HCT116 (cell line): Measurements from ENCODE around the gene FAM98B. TPM values are rescaled to one million over a fixed set of nuclear protein-coding genes. Genes with fewer than 3 reads are reported as not detected.
"Not testable (repeated sequence)": the region's sequence is repeated elsewhere in the genome, so short reads cannot be mapped to it uniquely, and the experiment has no call there.

Experiments
- ATAC-seq: fragments of 200-7000 bp; cut with Tn5 transposase; 2 replicates; pipeline ENCODE4 v1.9.1; 2020; ENCODE audit warnings: mild to moderate bottlenecking, moderate library complexity
- BruUV-seq: library from RNA; stranded (reverse); fragments of 400-500 nt; replicated peaks from 2 replicates; lab custom pipeline; 2021; lab: Mats Ljungman, UMichigan
- CTCF ChIA-PET: fragments of 300-600 bp; sonication (Branson Sonifier 250); formaldehyde crosslinking; loops from one replicate; lab custom pipeline; 2021; ENCODE audit warnings: antibody characterized with exemption; lab: Charles Lee
- POLR2A ChIA-PET: fragments of 300-600, 350-600 bp; sonication (Branson Sonifier 250); formaldehyde crosslinking; loops from one replicate; lab custom pipeline; 2021; ENCODE audit warnings: antibody characterized with exemption; lab: Charles Lee
- RAD21 ChIA-PET, 2 experiments: fragments of 300-600 bp; sonication (Branson Sonifier 250); formaldehyde crosslinking; loops; one replicate each; lab custom pipeline; 2023; ENCODE audit warnings: low total read pairs in 2 of 2; ENCODE audit not compliant: uncharacterized antibody in 2 of 2, unreplicated experiment in 2 of 2, low non-redundant PET in 1 of 2; lab: Charles Lee
- DNase-seq: peaks from one replicate; pipeline ENCODE4 v3.0.0-alpha.2; 2010; ENCODE audit warnings: low read depth, low spot score
- H2AFZ ChIP-seq: fragments of 200-600 bp; shearing (Covaris generic), sonication (generic); 2 replicates; pipeline ENCODE4 v1.6.1; 2017; ENCODE audit warnings: low read depth, mixed run types, mixed read lengths, antibody characterized with exemption, low read length; ENCODE audit not compliant: poor library complexity, severe bottlenecking
- H3K27ac ChIP-seq: 2 replicates; pipeline ENCODE4 v1.5.1; 2012; ENCODE audit warnings: low read depth, low read length
- H3K27me3 ChIP-seq: fragments of 200-600 bp; sonication (generic); 2 replicates; pipeline ENCODE4 v1.6.1; 2016; ENCODE audit warnings: mixed run types, low read length, mixed read lengths; ENCODE audit not compliant: insufficient read depth
- H3K36me3 ChIP-seq, 2 experiments: fragments of 200-500 bp in 1 of 2; fragments of 200-600 bp in 1 of 2; sonication (Bioruptor generic) in 1 of 2; sonication (generic) in 1 of 2; 2 replicates each; pipeline versions ENCODE4 v1.5.1 to v1.6.1; 2014 to 2016; ENCODE audit warnings: low read length in 2 of 2, inconsistent platforms in 1 of 2, mixed read lengths in 1 of 2, mixed run types in 1 of 2; ENCODE audit not compliant: insufficient read depth in 2 of 2, control insufficient read depth in 1 of 2
- H3K4me1 ChIP-seq, 2 experiments: fragments of 200-600 bp in 1 of 2; sonication (generic) in 1 of 2; 2 replicates each; pipeline versions ENCODE4 v1.5.1 to v1.6.1; 2012 to 2017; ENCODE audit warnings: low read length in 2 of 2, inconsistent platforms in 1 of 2, mild to moderate bottlenecking in 1 of 2, mixed read lengths in 1 of 2, mixed run types in 1 of 2, moderate library complexity in 1 of 2; ENCODE audit not compliant: insufficient read depth in 2 of 2, control insufficient read depth in 1 of 2
- H3K4me2 ChIP-seq: fragments of 200-600 bp; sonication (generic); 2 replicates; pipeline ENCODE4 v1.6.1; 2017; ENCODE audit warnings: mixed run types, low read length, mixed read lengths
- H3K4me3 ChIP-seq, 2 experiments: fragments of 200-600 bp in 1 of 2; sonication (generic) in 1 of 2; replicated peaks in 1 of 2; 2 replicates each; pipeline ENCODE4 v1.5.1; 2011 to 2016; ENCODE audit warnings: low read length in 2 of 2, control low read depth in 1 of 2, low read depth in 1 of 2, mild to moderate bottlenecking in 1 of 2, mixed read lengths in 1 of 2, mixed run types in 1 of 2
- H3K79me2 ChIP-seq: fragments of 200-600 bp; sonication (generic); 2 replicates; pipeline ENCODE4 v1.6.1; 2017; ENCODE audit warnings: mild to moderate bottlenecking, mixed run types, low read length, moderate library complexity, mixed read lengths; ENCODE audit not compliant: insufficient read depth
- H3K9ac ChIP-seq: fragments of 200-600 bp; sonication (generic); 2 replicates; pipeline ENCODE4 v1.6.1; 2016; ENCODE audit warnings: low read length, mixed read lengths
- H3K9me2 ChIP-seq: fragments of 200-600 bp; sonication (generic), shearing (Covaris generic); 2 replicates; pipeline ENCODE4 v1.6.1; 2017; ENCODE audit warnings: mixed run types, mild to moderate bottlenecking, moderate library complexity; ENCODE audit not compliant: insufficient read depth
- H3K9me3 ChIP-seq, 2 experiments: fragments of 200-500 bp in 1 of 2; fragments of 200-600 bp in 1 of 2; sonication (Bioruptor generic) in 1 of 2; sonication (generic) in 1 of 2; 2 replicates each; pipeline ENCODE4 v1.6.1; 2014 to 2017; ENCODE audit warnings: low read length in 2 of 2, mixed read lengths in 2 of 2, inconsistent platforms in 1 of 2, low read depth in 1 of 2, mild to moderate bottlenecking in 1 of 2, mixed run types in 1 of 2, moderate library complexity in 1 of 2; ENCODE audit not compliant: control insufficient read depth in 1 of 2, insufficient read depth in 1 of 2
- H4K20me1 ChIP-seq: fragments of 200-600 bp; sonication (generic), shearing (Covaris generic); 2 replicates; pipeline ENCODE4 v1.6.1; 2017; ENCODE audit warnings: mixed run types, mild to moderate bottlenecking, moderate library complexity; ENCODE audit not compliant: insufficient read depth
- CEBPB ChIP-seq: IDR thresholded peaks from 2 replicates; pipeline ENCODE4 v1.6.1; 2012; ENCODE audit warnings: low read depth
- EGR1 ChIP-seq: IDR thresholded peaks from 2 replicates; pipeline ENCODE4 v1.6.1; 2012; ENCODE audit warnings: low read depth
- EZH2 ChIP-seq: fragments of 200-600 bp; sonication (generic); IDR thresholded peaks from 2 replicates; pipeline ENCODE4 v1.6.1; 2017; ENCODE audit warnings: antibody characterized with exemption, mixed run types
- POLR2A ChIP-seq: IDR thresholded peaks from 2 replicates; pipeline ENCODE4 v1.7.0; 2011; ENCODE audit warnings: borderline replicate concordance; ENCODE audit not compliant: insufficient read depth, insufficient read length; ENCODE audit errors: extremely low read depth
- POLR2AphosphoS5 ChIP-seq: IDR thresholded peaks from 2 replicates; pipeline ENCODE4 v1.6.1; 2011; ENCODE audit warnings: mild to moderate bottlenecking, low read depth, low read length, moderate library complexity
- SRF ChIP-seq: IDR thresholded peaks from 2 replicates; pipeline ENCODE4 v1.6.1; 2012; ENCODE audit warnings: low read depth
- YY1 ChIP-seq: IDR thresholded peaks from 2 replicates; pipeline ENCODE4 v1.6.1; 2011; ENCODE audit warnings: low read length, low read depth, moderate library complexity, mild to moderate bottlenecking; ENCODE audit not compliant: insufficient replicate concordance; ENCODE audit errors: extremely low read depth
- intact Hi-C: fragments of 100-400 bp; cut with micrococcal nuclease; formaldehyde crosslinking; loops from 2 replicates; pipeline ENCODE4 v1.10.0; 2022
- total RNA-seq: library from RNA; stranded (reverse); gene quantifications from one replicate; pipeline ENCODE4 v1.2.1, GENCODE V29; 2021; ENCODE audit not compliant: unreplicated experiment
- TF ChIP-seq, protein P1 (sequence below): IDR thresholded peaks from 2 replicates; pipeline ENCODE4 v1.6.1; 2011; ENCODE audit warnings: mild to moderate bottlenecking, low read length, moderate library complexity; ENCODE audit not compliant: insufficient replicate concordance; ENCODE audit errors: extremely low read depth

The FAM98B gene
- total RNA-seq, 1 experiment from 2014 or later = 44.3 TPM

GRCh38 chr15:38436993-38437392 is 16.9 kb upstream of the FAM98B start:
- H3K27ac ChIP-seq = no peak overlapping the region
- ChIA-PET POLR2A (no interaction called here), RAD21 (no interaction called here), CTCF (no interaction called here)
- peaks cover 0 to 5% of the 10 kb centered on the region in 2 experiments; a peak in 1 of 4 replicates for H3K4me1 ChIP-seq
- no peaks in the 10 kb centered on the region for H3K27me3 ChIP-seq
- intact Hi-C loops = no loop called here
- no TSS peak for BruUV-seq
- H3K4me2 ChIP-seq = no peak overlapping the region
- H3K79me2 ChIP-seq = no peaks in the 10 kb centered on the region
- no peak for TF ChIP-seq EGR1
- TF ChIP-seq EZH2 = no peak
- no peak for TF ChIP-seq CEBPB
- TF ChIP-seq POLR2A = no peak
- no peak for TF ChIP-seq POLR2AphosphoS5
- TF ChIP-seq, protein P1, sequence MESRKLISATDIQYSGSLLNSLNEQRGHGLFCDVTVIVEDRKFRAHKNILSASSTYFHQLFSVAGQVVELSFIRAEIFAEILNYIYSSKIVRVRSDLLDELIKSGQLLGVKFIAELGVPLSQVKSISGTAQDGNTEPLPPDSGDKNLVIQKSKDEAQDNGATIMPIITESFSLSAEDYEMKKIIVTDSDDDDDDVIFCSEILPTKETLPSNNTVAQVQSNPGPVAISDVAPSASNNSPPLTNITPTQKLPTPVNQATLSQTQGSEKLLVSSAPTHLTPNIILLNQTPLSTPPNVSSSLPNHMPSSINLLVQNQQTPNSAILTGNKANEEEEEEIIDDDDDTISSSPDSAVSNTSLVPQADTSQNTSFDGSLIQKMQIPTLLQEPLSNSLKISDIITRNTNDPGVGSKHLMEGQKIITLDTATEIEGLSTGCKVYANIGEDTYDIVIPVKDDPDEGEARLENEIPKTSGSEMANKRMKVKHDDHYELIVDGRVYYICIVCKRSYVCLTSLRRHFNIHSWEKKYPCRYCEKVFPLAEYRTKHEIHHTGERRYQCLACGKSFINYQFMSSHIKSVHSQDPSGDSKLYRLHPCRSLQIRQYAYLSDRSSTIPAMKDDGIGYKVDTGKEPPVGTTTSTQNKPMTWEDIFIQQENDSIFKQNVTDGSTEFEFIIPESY = no peak
- TF ChIP-seq SRF = no peak
- no peak for TF ChIP-seq YY1
- no peak overlapping the region for H3K4me3 ChIP-seq
- no peaks in the 10 kb centered on the region for H4K20me1 ChIP-seq
- no peaks in the 10 kb centered on the region for H3K36me3 ChIP-seq
- no peaks in the 10 kb centered on the region for H3K9me2 ChIP-seq
- H2AFZ ChIP-seq = no peak overlapping the region
- ATAC-seq (no peak), DNase-seq (no peak)
- no peak overlapping the region for H3K9ac ChIP-seq
- no peaks in the 10 kb centered on the region for H3K9me3 ChIP-seq

DNA sequence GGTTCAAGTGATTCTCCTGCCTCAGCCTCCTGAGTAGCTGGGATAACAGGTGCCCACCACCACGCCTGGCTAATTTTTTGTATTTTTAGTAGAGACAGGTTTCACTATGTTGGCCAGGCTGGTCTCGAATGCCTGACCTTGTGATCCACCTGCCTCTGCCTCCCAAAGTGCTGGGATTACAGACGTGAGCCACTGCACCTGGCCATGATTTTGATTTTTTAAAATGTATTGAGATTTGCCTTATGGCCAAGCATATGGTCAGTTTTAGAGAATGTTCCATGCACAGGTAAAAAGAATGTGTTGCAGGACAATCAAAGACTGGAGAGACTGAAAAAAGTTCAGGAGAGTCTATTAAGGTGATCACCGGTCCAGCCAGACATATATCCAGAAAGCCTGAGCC is 16.3 kb upstream of the FAM98B start:
- H3K4me2 ChIP-seq, H3K79me2 ChIP-seq, H3K9me2 ChIP-seq, H3K4me3 ChIP-seq, H2AFZ ChIP-seq, RAD21 ChIA-PET, H3K4me1 ChIP-seq, DNase-seq, H3K9ac ChIP-seq, H3K27ac ChIP-seq, intact Hi-C loops, ATAC-seq, CTCF ChIA-PET, POLR2A ChIA-PET, H3K27me3 ChIP-seq, H3K36me3 ChIP-seq, BruUV-seq, H4K20me1 ChIP-seq, H3K9me3 ChIP-seq: not testable (repeated sequence)
